ENCODE data around the gene ZMYM4. TPM values are rescaled to one million over a fixed set of nuclear protein-coding genes. Genes with fewer than 3 reads are reported as not detected.

ZMYM4 gene
- total RNA-seq, 1 donor from 2014 or later = 95.8 TPM

- H3K36me3 Mint-ChIP-seq (ENCODE audit: insufficient read depth) = peaks cover 29% of the 10 kb centered on the region
- H3K27me3 Mint-ChIP-seq = no peaks in the 10 kb centered on the region
- H3K27ac Mint-ChIP-seq = no peak overlapping the region
- no peak overlapping the region for H3K4me3 Mint-ChIP-seq (ENCODE audit: low read depth)
- no peak for TF ChIP-seq CTCF (IDR thresholded peaks at IDR 0.05; ENCODE audit: unreplicated experiment)
- peaks cover 6% of the 10 kb centered on the region for H3K4me1 Mint-ChIP-seq (ENCODE audit: low read depth)
- peaks cover 21% of the 10 kb centered on the region for H3K9me3 Mint-ChIP-seq (ENCODE audit: low read depth)
- no peak for DNase-seq (ENCODE audit: low spot score, unreplicated experiment)
These were observed 16.3 kb downstream of the ZMYM4 start for GRCh38 chr1:35284852-35285251.

DNA sequence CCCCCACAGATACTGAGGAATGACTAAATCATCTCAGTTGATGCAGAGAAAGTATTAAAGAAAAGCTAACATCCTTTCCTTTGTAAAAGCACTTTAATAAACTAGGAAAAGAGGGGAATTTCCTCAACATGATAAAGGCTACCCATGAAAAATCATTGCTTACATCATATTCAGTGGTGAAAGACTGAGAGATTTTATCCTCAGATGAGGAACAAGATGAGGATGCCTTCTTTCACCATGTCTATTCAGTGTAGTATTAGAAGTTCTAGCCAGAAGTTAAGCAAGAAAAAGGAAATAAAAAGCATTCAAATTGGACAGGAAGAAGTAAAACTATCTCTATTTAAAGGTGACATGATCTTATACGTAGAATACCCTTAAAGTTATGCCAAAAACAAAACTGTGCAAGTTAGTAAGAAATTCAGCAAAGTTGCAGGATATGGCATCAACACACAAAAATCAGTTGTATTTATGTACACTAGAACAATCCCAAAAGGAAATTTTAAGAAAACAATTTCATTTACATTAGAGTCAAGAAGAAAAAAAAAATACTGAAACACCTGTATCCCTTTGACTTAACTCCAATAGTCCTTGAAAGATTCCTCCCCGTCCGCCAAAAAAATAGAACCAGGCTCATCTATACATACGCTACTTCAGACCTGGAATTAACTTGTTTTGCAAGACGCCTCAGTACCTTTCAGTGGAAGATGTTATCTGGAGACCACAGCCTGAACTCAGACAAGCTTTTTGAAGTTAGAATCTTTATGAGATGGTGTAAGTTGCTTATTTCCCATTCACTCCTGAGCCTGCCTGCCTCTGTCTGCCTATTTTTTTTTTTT, 17.5 kb downstream of the ZMYM4 start:
- Mint-ChIP-seq H3K4me3 (ENCODE audit: low read depth) (no peak overlapping the region), H3K27me3 (no peaks in the 10 kb centered on the region), H3K27ac (peak overlapping the region; percentile 59), H3K9me3 (ENCODE audit: low read depth) (peaks cover 16% of the 10 kb centered on the region), H3K36me3 (ENCODE audit: insufficient read depth) (peaks cover 22% of the 10 kb centered on the region), H3K4me1 (ENCODE audit: low read depth) (peaks cover 6% of the 10 kb centered on the region)
- TF ChIP-seq CTCF (IDR thresholded peaks at IDR 0.05; ENCODE audit: unreplicated experiment) = no peak
- no peak for DNase-seq (ENCODE audit: low spot score, unreplicated experiment)

- Mint-ChIP-seq H3K4me1 (ENCODE audit: low read depth) (peaks cover 6% of the 10 kb centered on the region), H3K4me3 (ENCODE audit: low read depth) (no peak overlapping the region), H3K27me3 (no peaks in the 10 kb centered on the region), H3K36me3 (ENCODE audit: insufficient read depth) (peaks cover 15% of the 10 kb centered on the region), H3K27ac (no peak overlapping the region), H3K9me3 (ENCODE audit: low read depth) (peaks cover 8% of the 10 kb centered on the region)
- TF ChIP-seq CTCF (IDR thresholded peaks at IDR 0.05; ENCODE audit: unreplicated experiment) = no peak
- DNase-seq (ENCODE audit: low spot score, unreplicated experiment) = no peak
These were observed 19.5 kb downstream of the ZMYM4 start for GRCh38 chr1:35287807-35288640.

DNA sequence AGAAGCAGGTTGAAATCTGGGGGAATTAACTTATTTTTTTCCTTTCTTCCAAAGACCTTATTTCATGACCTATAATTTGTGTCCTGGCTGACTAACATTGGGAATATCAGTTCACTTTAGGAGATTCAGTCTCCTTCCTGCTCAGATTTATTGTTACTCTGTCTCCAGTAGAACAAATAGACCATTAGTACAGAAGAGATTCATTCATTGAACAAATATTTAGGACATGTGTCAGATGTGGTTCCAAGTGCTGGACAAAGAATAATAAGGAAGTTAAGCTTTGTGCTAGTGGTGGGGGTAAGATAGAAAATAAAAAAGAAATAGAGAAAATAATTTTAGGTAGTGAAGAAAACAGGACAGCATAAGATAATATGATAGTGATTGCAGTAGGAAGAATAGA, 20.3 kb downstream of the ZMYM4 start:
- DNase-seq (ENCODE audit: low spot score, unreplicated experiment) = no peak
- peaks cover 14% of the 10 kb centered on the region for H3K36me3 Mint-ChIP-seq (ENCODE audit: insufficient read depth)
- H3K4me1 Mint-ChIP-seq (ENCODE audit: low read depth) = peaks cover 6% of the 10 kb centered on the region
- TF ChIP-seq CTCF (IDR thresholded peaks at IDR 0.05; ENCODE audit: unreplicated experiment) = no peak
- no peaks in the 10 kb centered on the region for H3K27me3 Mint-ChIP-seq
- no peak overlapping the region for H3K4me3 Mint-ChIP-seq (ENCODE audit: low read depth)
- peaks cover 8% of the 10 kb centered on the region for H3K9me3 Mint-ChIP-seq (ENCODE audit: low read depth)
- H3K27ac Mint-ChIP-seq = peak overlapping the region; percentile 22

GRCh38 chr1:35290452-35290851, 21.9 kb downstream of the ZMYM4 start:
- Mint-ChIP-seq H3K27ac (no peak overlapping the region), H3K4me3 (ENCODE audit: low read depth) (no peak overlapping the region), H3K36me3 (ENCODE audit: insufficient read depth) (peaks cover 4% of the 10 kb centered on the region), H3K4me1 (ENCODE audit: low read depth) (peaks cover 6% of the 10 kb centered on the region), H3K27me3 (no peaks in the 10 kb centered on the region), H3K9me3 (ENCODE audit: low read depth) (no peaks in the 10 kb centered on the region)
- no peak for TF ChIP-seq CTCF (IDR thresholded peaks at IDR 0.05; ENCODE audit: unreplicated experiment)
- DNase-seq (ENCODE audit: low spot score, unreplicated experiment) = no peak
